ENCODE results near the gene TDP1.
A peak's percentile ranks its signal among the peaks of the same experiment; 100 is the strongest.

Gene TDP1

DNA sequence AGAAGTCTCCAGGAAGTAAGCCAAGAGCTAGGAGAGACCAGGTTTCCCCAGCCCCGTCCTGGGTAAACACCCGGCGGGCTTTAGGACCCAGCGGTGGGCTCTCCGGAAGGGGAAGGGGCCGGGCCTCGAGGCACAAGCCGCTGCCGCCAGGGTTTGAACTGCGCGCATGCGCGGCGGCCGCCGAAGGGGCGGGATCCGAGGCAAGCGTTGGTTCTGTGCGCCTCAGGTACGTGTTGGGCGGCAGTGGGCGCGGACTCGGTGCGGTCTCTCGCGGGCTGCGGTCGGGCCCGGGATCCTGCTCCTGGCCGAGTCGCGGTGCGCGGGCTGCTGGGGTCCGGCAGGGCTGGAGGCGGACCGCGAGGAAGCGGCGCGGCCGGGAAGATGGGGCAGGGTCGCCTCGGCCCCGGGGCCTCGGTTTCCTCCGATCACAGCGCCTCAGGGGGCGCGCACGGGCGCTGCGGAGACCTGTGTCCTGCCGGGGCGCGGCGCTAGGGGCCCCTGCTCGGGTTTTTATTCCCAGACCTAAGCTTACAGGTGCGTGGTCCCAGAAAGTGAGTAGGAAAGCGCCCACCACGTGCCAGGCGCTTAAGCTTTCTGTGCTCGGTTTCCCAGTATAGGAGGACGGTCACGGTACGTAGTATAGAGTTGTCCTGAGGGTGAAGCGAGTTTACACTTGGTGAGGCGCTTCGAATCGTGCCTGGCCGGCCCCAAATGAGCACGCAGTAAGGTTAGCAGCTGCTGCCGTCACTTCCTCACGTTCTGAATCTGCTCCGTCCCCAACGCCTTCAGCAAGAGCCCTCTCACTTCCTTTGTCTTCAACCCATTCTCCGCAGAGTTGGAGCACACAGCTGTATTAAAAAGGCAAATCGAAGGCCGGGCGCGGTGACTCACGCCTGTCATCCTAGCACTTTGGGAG is at the start of gene TDP1:
TSS of gene TDP1 (plus strand) at position 183 of the 916 bp plus-strand sequence. CDS start 7,188 bp downstream, outside the sequence.
- peaks cover 58% of the 10 kb centered on the region for H3K4me1 Mint-ChIP-seq (ENCODE audit: low read depth)
- no peaks in the 10 kb centered on the region for H3K27me3 Mint-ChIP-seq
- no peaks in the 10 kb centered on the region for H3K9me3 Mint-ChIP-seq (ENCODE audit: low read depth)
- peaks cover 5% of the 10 kb centered on the region for H3K36me3 Mint-ChIP-seq
- H3K4me3 Mint-ChIP-seq: peak within 1 kb of the TSS; percentile 98
- H3K27ac Mint-ChIP-seq: peak within 1 kb of the TSS; percentile 96

DNA sequence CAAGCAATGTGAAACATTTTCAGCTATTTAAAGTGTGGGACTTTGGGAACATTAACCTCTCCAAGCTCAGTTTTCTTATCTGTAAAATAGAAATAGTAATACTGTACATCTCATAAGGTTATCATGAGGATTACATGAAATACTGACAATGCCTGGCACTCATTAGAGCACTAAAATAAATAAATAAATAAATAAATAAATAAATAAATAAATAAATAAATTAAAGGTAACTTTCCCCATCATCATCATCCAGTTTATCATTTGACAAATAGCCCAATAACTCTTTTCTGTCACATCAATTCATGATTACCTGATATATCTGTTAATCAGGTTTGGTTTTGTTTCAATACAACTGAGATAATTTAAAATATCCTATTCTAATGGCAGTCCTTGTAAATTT is 49.7 kb upstream of the TDP1 start:
- Mint-ChIP-seq H3K36me3 (peaks cover 5% of the 10 kb centered on the region), H3K27ac (no peak overlapping the region), H3K4me1 (ENCODE audit: low read depth) (peaks cover 14% of the 10 kb centered on the region), H3K9me3 (ENCODE audit: low read depth) (no peaks in the 10 kb centered on the region), H3K27me3 (no peaks in the 10 kb centered on the region), H3K4me3 (no peak overlapping the region)

DNA sequence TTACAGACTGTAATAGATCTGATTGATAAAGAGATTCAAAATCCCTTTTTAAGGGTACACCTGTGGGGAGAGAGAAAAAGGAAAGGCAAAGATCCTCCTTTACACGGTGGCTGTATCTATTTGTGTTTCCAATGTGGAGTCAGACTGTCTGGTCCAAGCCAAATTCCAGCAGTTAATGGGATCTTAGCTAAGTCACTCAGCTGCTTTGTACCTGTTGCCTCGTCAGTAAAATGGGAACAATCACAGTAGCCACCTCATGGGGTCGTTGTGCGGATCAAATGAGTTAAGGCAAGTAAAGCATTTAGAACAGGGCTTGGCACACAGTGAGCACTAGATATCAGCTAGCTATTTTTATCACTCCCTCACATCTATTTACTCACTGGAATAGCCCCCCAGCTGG is 48.1 kb upstream of the TDP1 start:
- Mint-ChIP-seq H3K36me3 (peaks cover 5% of the 10 kb centered on the region), H3K27ac (no peak overlapping the region), H3K9me3 (ENCODE audit: low read depth) (no peaks in the 10 kb centered on the region), H3K4me1 (ENCODE audit: low read depth) (peaks cover 14% of the 10 kb centered on the region), H3K4me3 (no peak overlapping the region), H3K27me3 (no peaks in the 10 kb centered on the region)

DNA sequence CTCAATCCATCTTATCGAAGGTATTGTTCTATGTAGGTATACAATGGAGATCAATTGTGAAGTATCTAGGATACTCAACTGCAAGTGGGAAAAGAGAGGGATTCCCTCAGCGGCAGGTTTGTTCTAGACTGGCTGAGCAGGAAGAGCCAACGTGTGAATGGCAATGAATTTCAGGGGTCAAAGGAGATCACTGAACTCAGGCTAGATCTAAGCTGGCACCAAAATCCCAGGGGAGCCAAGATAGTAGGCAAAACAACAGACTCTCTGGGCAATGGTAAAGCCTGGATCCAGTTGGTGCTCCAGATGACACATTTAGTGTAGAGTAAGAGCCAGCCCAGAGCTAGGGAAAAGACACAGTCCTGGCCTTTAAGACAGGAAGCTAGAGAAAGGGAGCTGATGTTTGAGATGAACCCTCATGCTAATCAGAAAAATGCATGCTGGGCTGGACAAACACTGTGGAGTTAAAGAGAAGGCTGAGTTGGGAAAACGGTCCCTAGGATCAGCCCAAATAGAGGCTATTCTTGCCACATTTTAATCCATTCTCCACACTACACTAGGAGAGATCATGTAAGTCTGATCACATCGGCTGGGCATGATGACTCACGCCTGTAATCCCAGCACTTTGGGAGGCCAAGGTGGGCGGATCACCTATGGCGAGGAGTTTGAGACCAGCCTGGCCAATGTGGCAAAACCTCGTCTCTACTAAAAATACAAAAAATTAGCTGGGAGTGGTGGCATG is 46.8 kb upstream of the TDP1 start:
- peaks cover 5% of the 10 kb centered on the region for H3K36me3 Mint-ChIP-seq
- H3K27me3 Mint-ChIP-seq: peaks cover 3% of the 10 kb centered on the region

DNA sequence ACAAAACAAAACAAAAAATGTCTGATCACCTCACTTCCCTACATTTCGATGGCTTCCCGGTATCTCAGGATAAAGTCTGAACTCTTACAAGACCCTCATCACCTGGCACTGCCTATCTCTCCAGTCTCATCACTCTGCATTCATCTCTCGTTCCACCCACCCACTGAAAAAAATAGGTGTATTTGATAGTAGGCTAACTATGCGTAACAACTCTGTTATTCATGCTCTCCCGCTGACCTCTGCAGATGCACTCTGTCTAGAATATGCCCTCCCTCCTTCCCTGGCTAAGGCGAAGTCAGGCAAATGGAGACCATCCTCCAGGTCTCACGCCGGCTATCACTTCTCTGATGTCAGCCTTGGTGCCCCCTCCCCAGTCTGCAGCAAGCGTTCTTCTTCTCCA is 46.1 kb upstream of the TDP1 start:
- H3K36me3 Mint-ChIP-seq: peaks cover 5% of the 10 kb centered on the region
- H3K27ac Mint-ChIP-seq: no peak overlapping the region
- H3K9me3 Mint-ChIP-seq (ENCODE audit: low read depth): no peaks in the 10 kb centered on the region
- H3K4me3 Mint-ChIP-seq: no peak overlapping the region
- H3K4me1 Mint-ChIP-seq (ENCODE audit: low read depth): peaks cover 2% of the 10 kb centered on the region
- H3K27me3 Mint-ChIP-seq: peaks cover 3% of the 10 kb centered on the region

More for the DNA sequence above, 46.8 kb upstream of the TDP1 start:
- Mint-ChIP-seq H3K9me3 (ENCODE audit: low read depth) (no peaks in the 10 kb centered on the region), H3K4me3 (no peak overlapping the region), H3K4me1 (ENCODE audit: low read depth) (peaks cover 4% of the 10 kb centered on the region), H3K27ac (no peak overlapping the region)

DNA sequence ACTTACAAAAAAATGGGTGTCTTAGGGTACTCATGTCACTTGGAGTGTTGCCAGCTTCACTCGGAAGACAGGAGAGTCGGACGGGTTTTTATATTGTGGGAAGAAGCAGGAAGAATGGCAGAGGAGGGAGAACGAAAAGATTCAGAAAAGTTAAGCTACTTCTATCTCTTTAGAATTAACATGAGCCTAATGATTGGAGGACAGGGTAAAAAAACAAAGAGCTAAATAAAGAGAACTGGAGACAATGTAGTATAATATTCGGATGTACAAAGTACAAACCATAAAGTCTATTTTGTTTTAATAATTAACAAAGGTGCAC is 45.1 kb upstream of the TDP1 start:
- Mint-ChIP-seq H3K36me3 (peaks cover 1% of the 10 kb centered on the region), H3K27me3 (peaks cover 10% of the 10 kb centered on the region), H3K9me3 (ENCODE audit: low read depth) (no peaks in the 10 kb centered on the region), H3K27ac (no peak overlapping the region), H3K4me3 (no peak overlapping the region), H3K4me1 (ENCODE audit: low read depth) (peaks cover 5% of the 10 kb centered on the region)

DNA sequence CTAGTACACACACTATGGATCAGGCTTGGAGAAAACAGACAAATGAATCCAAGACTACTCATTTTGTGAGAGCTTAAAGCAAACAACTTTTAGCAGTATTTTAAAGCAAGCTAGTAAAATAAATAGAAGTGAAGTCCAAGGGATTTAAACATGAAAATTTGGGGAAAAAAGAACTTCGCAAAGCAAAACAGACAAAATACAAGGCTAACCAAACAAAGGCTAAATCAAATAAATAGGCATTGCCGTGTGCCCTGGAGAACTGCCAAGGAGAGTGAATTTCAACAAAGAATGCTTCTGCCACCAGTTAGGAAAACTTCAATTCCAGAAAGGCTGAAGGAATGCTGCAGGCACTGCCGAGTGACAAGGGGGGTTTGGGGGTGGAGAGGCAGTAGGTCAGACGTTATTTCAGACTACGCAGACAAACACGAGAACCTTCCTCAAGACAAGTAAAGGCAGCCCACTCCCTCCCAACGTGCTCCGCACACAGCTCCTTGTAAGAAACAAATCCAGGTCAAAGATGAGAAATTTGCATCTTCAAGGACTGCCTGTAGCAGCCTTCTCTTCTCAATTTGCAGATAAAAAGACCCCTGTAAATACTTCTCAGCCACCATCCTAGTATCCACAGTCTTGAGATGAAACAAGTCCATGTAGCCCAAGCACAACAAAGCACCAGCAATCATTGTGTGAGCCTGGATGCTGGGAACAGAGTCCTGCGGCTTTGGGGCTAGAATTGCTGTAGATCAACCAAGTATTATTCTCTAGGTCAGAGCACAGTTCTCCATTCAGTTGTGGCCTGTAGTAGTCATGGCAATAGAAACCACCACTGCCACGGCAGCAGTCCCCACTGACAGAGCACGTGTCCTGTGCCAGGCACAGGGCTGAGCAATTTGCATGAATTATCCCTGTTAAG is 44.5 kb upstream of the TDP1 start:
- Mint-ChIP-seq H3K27me3 (peaks cover 10% of the 10 kb centered on the region), H3K36me3 (no peaks in the 10 kb centered on the region), H3K4me1 (ENCODE audit: low read depth) (peaks cover 4% of the 10 kb centered on the region), H3K4me3 (no peak overlapping the region), H3K27ac (no peak overlapping the region), H3K9me3 (ENCODE audit: low read depth) (no peaks in the 10 kb centered on the region)

DNA sequence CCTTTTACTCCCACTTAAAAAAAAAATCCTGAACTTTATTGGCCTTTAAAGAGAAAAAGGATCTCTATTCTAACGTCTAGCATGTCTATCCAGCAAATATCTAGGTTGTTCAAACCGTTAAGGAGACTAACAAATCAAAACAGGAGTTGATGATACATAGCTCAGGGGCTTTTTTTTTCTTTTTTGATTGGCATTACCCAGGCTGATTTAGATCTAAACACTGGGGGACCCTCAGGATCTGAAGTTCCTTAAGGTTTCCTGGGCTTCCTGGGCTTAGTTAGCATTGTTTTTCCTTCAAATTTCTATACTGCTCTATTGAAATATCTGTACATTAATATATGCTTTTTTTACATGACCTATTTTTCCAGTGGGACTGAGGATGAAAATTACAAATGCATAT is 43.5 kb upstream of the TDP1 start:
- peaks cover 10% of the 10 kb centered on the region for H3K27me3 Mint-ChIP-seq
- no peak overlapping the region for H3K4me3 Mint-ChIP-seq
- H3K27ac Mint-ChIP-seq: no peak overlapping the region
- H3K36me3 Mint-ChIP-seq: no peaks in the 10 kb centered on the region
- peaks cover 4% of the 10 kb centered on the region for H3K4me1 Mint-ChIP-seq (ENCODE audit: low read depth)
- H3K9me3 Mint-ChIP-seq (ENCODE audit: low read depth): no peaks in the 10 kb centered on the region

DNA sequence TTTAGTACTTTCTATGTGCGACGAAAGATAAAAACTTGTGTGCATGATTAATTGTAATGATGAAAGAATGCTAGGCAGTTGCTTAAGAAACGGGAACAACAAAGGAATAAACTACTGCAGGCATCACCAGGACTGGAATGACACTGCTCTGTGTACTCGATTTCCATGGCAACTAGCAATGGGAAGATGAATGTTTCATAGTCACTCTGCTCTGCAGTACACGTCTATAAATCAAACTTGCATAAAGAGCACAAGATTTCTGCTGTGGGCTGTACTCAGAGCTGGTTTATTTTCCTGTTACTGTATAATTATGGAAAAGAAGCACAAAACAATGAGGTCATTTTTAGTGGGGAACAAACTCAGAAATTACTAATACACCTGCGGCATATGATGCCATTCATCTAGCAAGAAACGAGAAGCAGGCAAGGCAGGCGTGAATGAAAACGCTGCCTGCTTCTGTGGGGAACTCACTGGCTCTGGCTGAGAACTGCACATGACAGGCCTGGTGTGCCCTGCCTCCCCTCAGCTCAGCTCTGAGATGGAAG is 43.0 kb upstream of the TDP1 start:
- peaks cover 10% of the 10 kb centered on the region for H3K27me3 Mint-ChIP-seq
- no peaks in the 10 kb centered on the region for H3K9me3 Mint-ChIP-seq (ENCODE audit: low read depth)
- peaks cover 4% of the 10 kb centered on the region for H3K4me1 Mint-ChIP-seq (ENCODE audit: low read depth)
- no peaks in the 10 kb centered on the region for H3K36me3 Mint-ChIP-seq
- H3K4me3 Mint-ChIP-seq: no peak overlapping the region
- H3K27ac Mint-ChIP-seq: no peak overlapping the region

DNA sequence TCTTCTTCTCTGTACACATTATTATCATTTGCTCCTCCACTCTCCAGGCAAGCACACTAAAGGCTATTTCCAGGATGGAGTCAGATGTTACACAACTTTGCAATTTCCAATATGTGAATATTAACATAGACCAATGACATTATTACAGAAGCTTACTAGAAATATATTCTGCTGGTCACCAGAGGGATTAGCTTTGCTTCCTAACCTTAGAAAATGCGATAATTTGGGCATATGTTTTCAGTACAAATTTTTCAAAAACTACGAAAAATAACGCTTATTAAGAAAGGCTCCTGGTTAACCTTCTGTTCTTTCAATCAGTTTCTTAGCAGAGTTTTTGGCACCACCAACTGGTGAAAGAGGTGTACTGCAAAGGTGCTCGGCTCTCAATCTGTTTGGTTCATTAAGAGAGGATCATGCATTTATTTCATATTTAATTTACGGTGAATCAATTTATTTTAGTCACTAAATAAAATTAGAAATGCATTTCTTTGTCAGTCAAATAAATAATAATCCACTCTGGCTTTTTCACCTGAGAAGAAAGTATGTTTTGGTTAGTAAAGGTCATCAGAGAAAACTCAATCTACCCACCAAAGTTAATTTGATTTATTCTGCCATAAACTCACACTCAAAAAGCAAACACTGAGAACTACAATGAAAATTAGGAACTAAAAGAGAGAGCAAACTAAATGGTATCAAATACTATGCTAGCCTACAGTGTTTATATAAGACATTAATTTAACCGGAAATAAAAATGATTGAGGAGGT is 40.4 kb upstream of the TDP1 start:
- peaks cover 4% of the 10 kb centered on the region for H3K4me1 Mint-ChIP-seq (ENCODE audit: low read depth)
- H3K4me3 Mint-ChIP-seq: no peak overlapping the region
- H3K27ac Mint-ChIP-seq: no peak overlapping the region
- no peaks in the 10 kb centered on the region for H3K9me3 Mint-ChIP-seq (ENCODE audit: low read depth)
- no peaks in the 10 kb centered on the region for H3K36me3 Mint-ChIP-seq
- H3K27me3 Mint-ChIP-seq: peaks cover 10% of the 10 kb centered on the region

DNA sequence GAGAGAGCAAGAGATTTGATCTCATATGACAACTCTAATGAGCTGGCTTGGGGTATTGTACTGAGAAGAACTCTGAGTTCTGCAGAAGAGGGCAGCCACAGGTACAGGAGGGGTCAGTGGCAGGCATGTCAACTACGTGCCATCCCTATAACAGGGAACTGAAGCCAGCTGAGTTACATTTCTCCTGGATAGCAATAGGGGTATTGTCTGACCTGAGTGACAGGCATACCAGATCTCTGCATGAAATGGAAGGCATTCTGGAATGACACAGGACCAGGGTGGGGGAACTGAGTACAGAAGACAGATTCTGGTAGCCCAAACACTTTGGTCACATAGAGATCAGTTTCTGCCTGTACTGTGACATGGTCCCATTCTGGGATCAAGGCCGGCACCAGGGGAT is 37.0 kb upstream of the TDP1 start:
- H3K36me3 Mint-ChIP-seq: no peaks in the 10 kb centered on the region
- no peak overlapping the region for H3K27ac Mint-ChIP-seq
- peaks cover 6% of the 10 kb centered on the region for H3K27me3 Mint-ChIP-seq
- no peak overlapping the region for H3K4me3 Mint-ChIP-seq
- H3K9me3 Mint-ChIP-seq (ENCODE audit: low read depth): no peaks in the 10 kb centered on the region
- peaks cover 4% of the 10 kb centered on the region for H3K4me1 Mint-ChIP-seq (ENCODE audit: low read depth)

DNA sequence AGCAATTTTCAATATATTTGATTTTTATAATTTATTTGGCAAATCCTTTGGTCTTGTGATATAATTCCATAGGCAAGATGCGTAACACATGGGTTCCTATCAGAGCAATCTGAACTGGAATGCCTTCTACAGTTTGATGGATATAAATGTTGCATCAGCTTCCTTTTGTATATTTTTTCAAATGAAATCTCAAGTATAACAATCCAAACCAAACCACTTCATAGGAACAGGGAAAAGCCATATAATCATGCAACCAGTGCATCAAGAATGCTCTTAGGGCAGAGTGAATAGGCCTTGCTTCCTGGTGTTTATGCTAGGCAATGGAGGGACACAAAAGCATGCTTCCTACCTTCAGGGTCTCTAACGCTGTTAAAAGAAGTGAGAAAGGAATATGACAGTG is 35.7 kb upstream of the TDP1 start:
- Mint-ChIP-seq H3K36me3 (no peaks in the 10 kb centered on the region), H3K4me1 (ENCODE audit: low read depth) (peaks cover 2% of the 10 kb centered on the region), H3K27me3 (peaks cover 5% of the 10 kb centered on the region), H3K27ac (no peak overlapping the region), H3K9me3 (ENCODE audit: low read depth) (no peaks in the 10 kb centered on the region), H3K4me3 (no peak overlapping the region)

DNA sequence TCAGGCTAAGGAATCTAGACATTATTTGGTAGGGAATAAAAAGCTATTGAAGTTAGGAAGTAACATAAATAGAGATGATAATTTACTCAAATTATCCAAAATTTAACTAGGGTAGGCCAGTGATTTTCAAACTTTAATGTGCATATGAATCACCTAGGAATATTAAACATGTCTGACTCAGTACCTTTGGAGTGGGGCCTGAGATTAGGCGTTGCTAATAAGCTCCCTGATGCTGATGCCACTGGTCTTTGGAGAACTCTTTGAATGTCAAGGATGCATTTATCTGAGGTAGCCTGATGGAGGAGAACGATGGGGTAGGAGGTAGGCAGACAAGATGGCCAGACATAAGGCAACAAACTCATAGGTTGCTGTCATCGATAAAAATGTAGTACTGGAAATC is 34.4 kb upstream of the TDP1 start:
- no peak overlapping the region for H3K4me3 Mint-ChIP-seq
- no peaks in the 10 kb centered on the region for H3K27me3 Mint-ChIP-seq
- H3K4me1 Mint-ChIP-seq (ENCODE audit: low read depth): no peaks in the 10 kb centered on the region
- H3K9me3 Mint-ChIP-seq (ENCODE audit: low read depth): no peaks in the 10 kb centered on the region
- H3K36me3 Mint-ChIP-seq: no peaks in the 10 kb centered on the region
- no peak overlapping the region for H3K27ac Mint-ChIP-seq
